GM21367 (cell line): ENCODE data around the gene CCDC146.
A peak's percentile ranks its signal among the peaks of the same experiment; 100 is the strongest.
"Not testable (repeated sequence)": the region's sequence is repeated elsewhere in the genome, so short reads cannot be mapped to it uniquely, and the experiment has no call there.

Experiments
- ATAC-seq: cut with Tn5 transposase; IDR thresholded peaks from one replicate; pipeline ENCODE4 v1.9.1; 2021; ENCODE audit not compliant: unreplicated experiment

The CCDC146 gene

GRCh38 chr7:77242554-77242953 is 120.1 kb downstream of the CCDC146 start:
- no peak for ATAC-seq

GRCh38 chr7:77244222-77244934 is 122.0 kb downstream of the CCDC146 start:
- no peak for ATAC-seq

GRCh38 chr7:77245015-77245755 is 122.8 kb downstream of the CCDC146 start:
- no peak for ATAC-seq

- ATAC-seq: no peak
These were observed 123.7 kb downstream of the CCDC146 start for GRCh38 chr7:77246026-77246640.

- ATAC-seq: peak; percentile 68
These were observed 124.9 kb downstream of the CCDC146 start for GRCh38 chr7:77247206-77247850.

- no peak for ATAC-seq
These were observed 125.7 kb downstream of the CCDC146 start for GRCh38 chr7:77248154-77248553.

- no peak for ATAC-seq
These were observed 130.1 kb downstream of the CCDC146 start for GRCh38 chr7:77252506-77252905.

- ATAC-seq: no peak
These were observed 130.7 kb downstream of the CCDC146 start for GRCh38 chr7:77253151-77253550.

GRCh38 chr7:77254429-77254828 is 132.0 kb downstream of the CCDC146 start:
- ATAC-seq: no peak

- no peak for ATAC-seq
These were observed 132.5 kb downstream of the CCDC146 start for GRCh38 chr7:77254915-77255314.

GRCh38 chr7:77258014-77258413 is 135.6 kb downstream of the CCDC146 start:
- no peak for ATAC-seq

- ATAC-seq: no peak
These were observed 136.2 kb downstream of the CCDC146 start for GRCh38 chr7:77258593-77258992.

GRCh38 chr7:77262316-77262715 is 139.9 kb downstream of the CCDC146 start:
- no peak for ATAC-seq

GRCh38 chr7:77265666-77266065 is 143.3 kb downstream of the CCDC146 start:
- ATAC-seq: no peak

GRCh38 chr7:77266291-77266794 is 143.9 kb downstream of the CCDC146 start:
- ATAC-seq: peak; percentile 64

- ATAC-seq: peak; percentile 80
These were observed 147.1 kb downstream of the CCDC146 start for GRCh38 chr7:77269360-77270093.

- ATAC-seq: no peak
These were observed 147.7 kb downstream of the CCDC146 start for GRCh38 chr7:77270094-77270480.

GRCh38 chr7:77271766-77272165 is 149.4 kb downstream of the CCDC146 start:
- ATAC-seq: no peak

GRCh38 chr7:77275663-77276062 is 153.2 kb downstream of the CCDC146 start:
- ATAC-seq: not testable (repeated sequence)

- ATAC-seq: no peak
These were observed 153.7 kb downstream of the CCDC146 start for GRCh38 chr7:77276120-77276519.
